DOHH2 (cell line): ENCODE results near the gene SMIM10L2A.

Source experiments
- EZH2phosphoT487 ChIP-seq: fragments of 200-600 bp; sonication (generic); IDR thresholded peaks from 2 replicates; pipeline ENCODE4 v1.6.1; 2017; ENCODE audit warnings: borderline replicate concordance, mild to moderate bottlenecking, antibody characterized with exemption, low read length, moderate library complexity, mixed read lengths
- TF ChIP-seq, protein P1 (sequence below): fragments of 200-600 bp; sonication (generic); IDR thresholded peaks from one replicate; pipeline ENCODE4 v1.5.1; 2014; ENCODE audit warnings: antibody characterized with exemption, mild to moderate bottlenecking, low read depth, low read length; ENCODE audit not compliant: poor library complexity, severe bottlenecking

DNA sequence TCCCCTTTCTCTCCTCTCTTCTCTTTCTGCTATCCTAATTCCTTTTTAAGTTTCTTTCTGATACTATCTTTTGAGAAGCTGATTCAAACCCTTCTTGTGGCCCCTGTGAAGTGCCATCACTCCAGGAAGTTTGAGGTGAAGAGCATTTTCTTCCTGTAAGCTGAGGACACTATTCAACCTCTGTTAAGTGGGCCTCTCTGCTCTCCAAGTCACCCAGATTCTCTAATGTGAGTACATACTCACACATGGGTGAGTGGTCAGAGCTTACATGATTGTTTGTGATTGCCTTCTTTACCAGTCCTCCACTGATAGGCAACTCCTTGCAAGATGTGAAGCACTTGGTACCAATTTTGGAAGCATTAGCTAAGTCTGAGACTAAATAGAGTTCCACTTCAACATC lies 18.4 kb upstream of the SMIM10L2A start:
- TF ChIP-seq, protein P1, sequence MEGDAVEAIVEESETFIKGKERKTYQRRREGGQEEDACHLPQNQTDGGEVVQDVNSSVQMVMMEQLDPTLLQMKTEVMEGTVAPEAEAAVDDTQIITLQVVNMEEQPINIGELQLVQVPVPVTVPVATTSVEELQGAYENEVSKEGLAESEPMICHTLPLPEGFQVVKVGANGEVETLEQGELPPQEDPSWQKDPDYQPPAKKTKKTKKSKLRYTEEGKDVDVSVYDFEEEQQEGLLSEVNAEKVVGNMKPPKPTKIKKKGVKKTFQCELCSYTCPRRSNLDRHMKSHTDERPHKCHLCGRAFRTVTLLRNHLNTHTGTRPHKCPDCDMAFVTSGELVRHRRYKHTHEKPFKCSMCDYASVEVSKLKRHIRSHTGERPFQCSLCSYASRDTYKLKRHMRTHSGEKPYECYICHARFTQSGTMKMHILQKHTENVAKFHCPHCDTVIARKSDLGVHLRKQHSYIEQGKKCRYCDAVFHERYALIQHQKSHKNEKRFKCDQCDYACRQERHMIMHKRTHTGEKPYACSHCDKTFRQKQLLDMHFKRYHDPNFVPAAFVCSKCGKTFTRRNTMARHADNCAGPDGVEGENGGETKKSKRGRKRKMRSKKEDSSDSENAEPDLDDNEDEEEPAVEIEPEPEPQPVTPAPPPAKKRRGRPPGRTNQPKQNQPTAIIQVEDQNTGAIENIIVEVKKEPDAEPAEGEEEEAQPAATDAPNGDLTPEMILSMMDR = no peak
- no peak for TF ChIP-seq EZH2phosphoT487
